ENCODE data around the gene ROR1. TPM values are rescaled to one million over a fixed set of nuclear protein-coding genes. Genes with fewer than 3 reads are reported as not detected.

Gene ROR1
- total RNA-seq, 1 donor from 2014 or later: 2.5 TPM

DNA sequence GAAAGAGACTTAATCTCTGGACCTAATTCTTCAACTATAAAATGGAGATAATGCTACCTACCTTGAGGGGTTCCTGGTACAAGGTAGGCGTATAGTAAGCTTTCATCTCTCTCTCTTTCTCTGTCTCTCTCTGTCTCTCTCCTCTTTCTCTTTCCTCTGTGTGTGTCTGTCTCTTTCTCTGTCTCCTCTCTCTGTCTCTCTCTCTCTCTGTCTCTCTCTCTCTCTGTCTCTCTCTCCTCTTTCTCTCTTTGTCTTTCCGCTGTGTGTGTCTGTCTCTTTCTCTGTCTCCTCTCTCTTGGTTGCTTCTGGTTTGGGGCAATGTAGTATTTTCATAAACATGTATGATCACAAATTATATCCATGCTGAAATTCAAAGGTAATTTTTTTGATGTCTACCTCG is 353.5 kb downstream of the ROR1 start:
- DNase-seq (ENCODE audit: low read depth, low spot score): no peak

DNA sequence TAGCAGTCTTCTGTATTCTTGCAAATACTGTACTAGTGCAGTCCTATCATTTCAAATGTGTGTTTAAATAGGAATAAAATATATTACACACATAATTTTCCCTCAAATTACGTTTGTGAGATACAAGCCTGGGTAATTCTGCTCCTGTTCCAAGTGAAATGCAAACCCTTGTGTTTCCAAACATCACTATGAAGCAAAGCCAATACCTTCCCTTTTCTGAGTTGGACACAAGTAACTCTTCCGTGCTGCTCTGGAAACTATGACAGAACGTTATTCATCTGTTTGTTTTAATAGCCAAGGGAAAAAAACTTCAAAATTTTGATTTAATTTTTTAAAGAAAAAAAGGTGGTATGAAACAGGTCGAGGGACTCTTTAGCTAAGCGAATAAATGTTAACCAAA is 355.9 kb downstream of the ROR1 start:
- DNase-seq (ENCODE audit: low read depth, low spot score): no peak

DNA sequence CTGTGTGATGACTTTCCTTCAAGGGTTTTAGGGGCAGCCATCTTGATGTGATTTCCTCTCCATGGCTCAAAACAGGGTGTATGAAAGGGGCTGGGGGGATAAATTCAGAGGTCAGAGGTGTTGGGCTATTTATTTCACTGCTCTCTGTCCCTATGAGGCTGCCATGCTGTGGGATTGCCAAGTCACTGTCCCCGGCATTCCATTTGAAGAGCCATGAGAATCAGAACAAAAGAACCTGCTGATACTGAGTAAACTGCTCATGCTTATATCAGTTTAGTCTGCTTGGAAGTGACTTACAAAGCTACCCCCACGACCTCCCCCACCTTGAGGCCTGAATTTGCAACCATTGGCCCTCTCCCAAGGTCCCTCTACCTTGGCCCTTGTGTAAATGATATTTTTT is 357.3 kb downstream of the ROR1 start:
- no peak for DNase-seq (ENCODE audit: low read depth, low spot score)

DNA sequence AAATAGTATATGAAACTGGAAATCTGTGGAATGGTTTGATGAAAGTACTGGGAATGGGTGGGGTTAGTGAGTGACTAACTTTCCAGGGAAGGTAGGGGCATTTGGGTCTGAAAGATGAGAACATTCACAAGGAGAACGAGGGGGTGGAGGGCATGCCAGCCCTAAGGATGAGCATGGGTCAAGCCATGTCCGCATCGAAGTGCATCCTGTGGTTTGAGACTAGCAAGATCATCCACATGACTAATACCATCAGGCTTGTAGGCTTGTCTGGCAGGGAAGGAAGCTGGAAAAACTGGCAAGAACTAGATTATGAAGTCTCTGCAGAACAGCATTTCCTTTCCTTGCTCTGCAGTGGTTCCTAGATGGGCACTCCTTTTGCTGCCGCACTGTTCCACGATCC is 359.2 kb downstream of the ROR1 start:
- peak; percentile 19 for DNase-seq (ENCODE audit: low read depth, low spot score)

DNA sequence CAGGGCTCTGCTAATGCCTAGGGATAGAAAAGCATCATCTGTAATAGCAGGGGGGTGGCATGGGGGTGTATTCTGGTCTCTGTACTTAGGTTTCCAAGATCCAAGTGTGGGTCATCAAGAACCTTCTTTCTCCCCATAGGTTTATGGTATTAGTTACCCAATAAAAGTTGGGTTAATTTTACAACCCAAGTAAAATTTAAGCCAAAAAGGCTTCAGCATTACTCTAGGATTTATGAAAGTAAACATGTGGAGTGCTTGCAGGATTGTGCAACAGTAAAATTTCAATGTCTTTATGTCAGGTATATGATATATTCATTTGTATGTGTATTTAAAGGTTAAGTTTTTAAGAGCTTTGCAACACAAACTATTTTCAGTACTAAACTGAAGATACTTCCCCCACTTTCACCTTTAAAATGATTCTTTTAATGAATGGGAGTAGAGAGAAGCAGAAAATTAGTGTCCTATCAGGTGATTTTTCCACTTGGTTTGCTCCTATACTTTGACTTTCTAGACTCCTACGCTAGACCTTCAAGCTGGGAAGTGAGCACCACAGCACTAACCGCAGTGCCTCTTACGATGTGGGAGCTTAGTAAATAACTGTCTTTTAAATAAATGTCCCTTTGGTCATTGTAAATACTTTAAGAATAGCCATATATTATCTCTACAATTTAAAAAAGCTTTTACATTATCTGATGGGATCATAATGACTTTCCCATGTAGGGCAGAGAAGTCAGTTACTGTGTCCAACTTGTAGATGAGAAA is 361.8 kb downstream of the ROR1 start:
- DNase-seq (ENCODE audit: low read depth, low spot score): no peak

DNA sequence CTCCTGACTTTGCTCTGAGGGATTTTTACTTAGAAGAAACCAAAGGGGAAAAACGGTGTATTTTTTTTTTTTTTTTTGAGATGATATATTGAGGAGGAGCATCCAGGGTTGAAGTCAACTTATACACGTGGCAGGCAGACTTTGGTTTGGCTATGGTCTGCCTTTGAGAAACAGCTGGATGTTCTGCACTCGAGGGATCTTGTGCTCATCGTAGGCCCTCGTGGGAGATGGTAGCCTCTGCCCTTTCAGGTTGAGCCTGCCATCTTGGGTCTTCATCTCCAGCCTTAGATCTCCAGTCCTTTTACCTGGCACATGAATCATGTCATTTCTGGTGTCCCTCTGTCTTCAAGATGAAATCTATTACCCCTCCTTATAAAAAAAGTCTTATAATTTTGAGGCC is 362.5 kb downstream of the ROR1 start:
- DNase-seq (ENCODE audit: low read depth, low spot score): no peak

DNA sequence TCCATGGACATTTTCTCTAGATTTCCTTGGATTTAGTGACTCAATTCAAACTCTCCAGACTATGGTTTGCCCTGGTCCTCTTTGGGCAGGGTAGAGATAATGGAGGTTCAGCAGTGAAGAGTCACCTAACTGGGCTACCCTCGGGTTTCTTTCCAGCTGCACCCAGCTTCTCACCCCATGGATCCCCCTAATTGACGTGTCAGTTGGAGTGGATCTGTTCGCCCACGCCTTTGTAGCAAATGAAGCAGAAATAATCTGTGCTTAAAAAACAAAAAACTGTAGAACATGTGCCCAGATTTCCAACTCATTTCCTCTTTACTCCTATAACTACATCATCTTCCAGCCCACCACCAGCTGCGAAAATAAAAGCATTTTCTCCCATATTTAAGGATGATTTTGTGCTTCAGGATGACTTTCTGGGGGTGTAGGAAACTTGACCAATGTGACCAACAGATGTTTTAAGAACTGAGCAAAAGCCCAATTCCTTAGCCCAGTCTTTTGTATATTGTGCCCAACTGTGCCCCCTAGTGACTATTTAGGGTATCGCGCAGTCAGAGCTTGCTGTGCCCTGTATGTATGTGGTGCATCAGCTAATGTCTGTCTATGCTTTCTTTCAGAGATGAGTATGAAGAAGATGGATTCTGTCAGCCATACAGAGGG is 363.1 kb downstream of the ROR1 start:
- peak; percentile 60 for DNase-seq (ENCODE audit: low read depth, low spot score)

DNA sequence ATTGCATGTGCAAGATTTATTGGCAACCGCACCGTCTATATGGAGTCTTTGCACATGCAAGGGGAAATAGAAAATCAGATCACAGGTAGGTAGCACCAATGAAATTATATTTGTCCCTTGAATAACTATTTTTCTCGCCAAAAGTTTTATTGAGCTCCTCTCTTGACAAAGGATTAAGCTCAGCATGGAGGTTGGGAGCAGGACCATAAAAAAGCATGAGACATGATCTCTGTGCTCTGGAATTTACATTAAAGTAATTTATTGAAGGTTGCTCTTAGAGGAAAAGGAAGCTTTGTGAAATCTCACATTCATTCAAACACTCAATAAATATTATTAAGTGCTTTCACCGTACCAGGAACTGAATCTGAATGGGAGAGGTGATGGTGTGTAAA is 363.6 kb downstream of the ROR1 start:
- DNase-seq (ENCODE audit: low read depth, low spot score): no peak

DNA sequence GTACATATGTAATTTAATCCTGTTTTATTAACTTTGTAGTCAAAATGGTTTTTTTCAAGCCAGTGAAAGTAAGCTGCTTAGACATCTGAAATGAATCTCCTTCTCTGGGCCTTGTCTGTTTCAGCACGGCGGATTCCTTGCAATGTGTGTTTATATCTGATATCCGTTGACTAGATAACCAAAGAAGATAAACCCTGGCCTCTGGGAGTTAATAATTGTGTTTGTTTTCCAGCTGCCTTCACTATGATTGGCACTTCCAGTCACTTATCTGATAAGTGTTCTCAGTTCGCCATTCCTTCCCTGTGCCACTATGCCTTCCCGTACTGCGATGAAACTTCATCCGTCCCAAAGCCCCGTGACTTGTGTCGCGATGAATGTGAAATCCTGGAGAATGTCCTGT is 366.1 kb downstream of the ROR1 start:
- no peak for DNase-seq (ENCODE audit: low read depth, low spot score)

DNA sequence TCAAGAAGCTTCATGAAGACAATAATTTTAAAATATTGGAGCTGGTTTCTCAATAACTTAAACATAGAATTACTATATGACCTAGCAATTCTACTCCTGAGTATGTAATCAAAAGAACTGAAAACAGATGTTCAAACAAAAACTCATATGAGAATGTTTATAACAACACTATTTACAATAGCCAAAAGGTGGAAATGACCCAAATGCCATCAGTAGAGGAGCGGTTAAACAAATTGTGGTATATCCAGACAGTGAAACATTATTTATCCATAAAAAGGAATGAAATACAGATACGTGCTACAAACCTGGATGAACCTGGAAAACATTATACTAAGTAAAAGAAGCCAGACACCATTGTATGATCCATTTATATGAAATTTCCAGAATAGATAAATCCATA is 366.8 kb downstream of the ROR1 start:
- DNase-seq (ENCODE audit: low read depth, low spot score): no peak

DNA sequence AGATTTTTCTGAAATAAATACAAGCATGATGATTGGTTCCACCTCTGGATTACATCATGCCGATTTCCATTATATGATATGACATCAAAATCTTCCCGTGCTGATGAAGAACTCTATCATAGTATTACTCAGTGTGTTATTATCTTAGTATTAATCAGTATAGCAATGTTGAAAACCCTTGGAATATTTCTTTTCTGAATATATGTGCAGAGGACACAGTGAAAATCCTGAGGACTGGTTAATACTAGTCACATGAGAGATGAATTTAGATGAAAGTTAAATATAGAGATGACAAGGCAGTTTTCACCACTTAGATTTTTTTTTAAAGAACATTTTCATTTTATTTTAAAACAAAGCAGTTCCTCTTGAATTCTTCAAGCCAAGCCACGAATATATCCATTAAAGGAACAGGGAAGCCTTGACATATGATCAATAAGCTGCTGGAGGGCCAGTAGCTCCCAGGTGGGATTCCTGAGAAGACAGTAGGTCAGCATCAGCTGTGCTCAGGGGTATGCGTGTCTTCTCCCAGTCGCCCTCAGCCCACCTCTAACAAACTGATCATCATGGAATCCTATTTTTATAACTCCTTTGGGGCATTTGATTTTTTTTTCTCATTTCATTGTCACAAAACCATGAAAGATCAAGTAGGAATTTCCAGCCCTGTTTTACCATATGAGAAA is 373.4 kb downstream of the ROR1 start:
- DNase-seq (ENCODE audit: low read depth, low spot score): no peak

DNA sequence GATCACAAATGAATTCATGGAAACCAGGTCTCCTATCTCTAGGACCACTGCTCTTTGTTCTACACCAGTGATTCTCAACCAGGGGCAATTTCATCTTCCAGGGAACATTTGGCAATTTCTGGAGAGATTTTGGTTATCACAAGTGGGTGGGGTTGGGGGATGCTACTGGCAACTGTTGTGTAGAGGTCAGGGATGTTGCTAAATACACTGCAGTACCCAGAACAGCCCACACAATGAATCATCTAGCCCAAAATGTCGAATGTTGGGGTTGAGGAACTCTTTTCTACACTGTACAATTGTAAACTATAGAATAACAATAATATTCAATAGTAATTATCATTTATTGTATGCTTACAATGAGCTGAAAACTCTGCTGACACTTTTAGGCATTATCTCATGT is 373.9 kb downstream of the ROR1 start:
- DNase-seq (ENCODE audit: low read depth, low spot score): no peak

DNA sequence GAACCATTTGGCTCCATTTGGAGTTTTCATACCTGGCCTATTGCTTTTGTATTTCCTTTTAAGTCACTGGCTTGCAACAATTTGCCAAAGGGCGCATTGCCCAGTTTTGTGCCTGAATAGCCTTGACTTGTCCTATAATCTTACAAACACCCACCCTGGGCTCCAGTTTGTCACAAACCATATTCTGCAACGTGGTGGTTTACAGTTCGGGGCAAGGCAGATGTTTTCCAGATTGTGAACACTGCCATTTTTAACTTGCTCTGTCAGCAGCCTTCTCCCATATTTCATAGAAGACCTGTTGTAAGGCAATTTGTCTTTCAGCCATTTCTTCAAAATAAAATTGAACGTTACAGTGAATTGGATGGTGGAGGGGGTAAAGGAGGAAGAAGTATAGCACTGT is 376.4 kb downstream of the ROR1 start:
- no peak for DNase-seq (ENCODE audit: low read depth, low spot score)

DNA sequence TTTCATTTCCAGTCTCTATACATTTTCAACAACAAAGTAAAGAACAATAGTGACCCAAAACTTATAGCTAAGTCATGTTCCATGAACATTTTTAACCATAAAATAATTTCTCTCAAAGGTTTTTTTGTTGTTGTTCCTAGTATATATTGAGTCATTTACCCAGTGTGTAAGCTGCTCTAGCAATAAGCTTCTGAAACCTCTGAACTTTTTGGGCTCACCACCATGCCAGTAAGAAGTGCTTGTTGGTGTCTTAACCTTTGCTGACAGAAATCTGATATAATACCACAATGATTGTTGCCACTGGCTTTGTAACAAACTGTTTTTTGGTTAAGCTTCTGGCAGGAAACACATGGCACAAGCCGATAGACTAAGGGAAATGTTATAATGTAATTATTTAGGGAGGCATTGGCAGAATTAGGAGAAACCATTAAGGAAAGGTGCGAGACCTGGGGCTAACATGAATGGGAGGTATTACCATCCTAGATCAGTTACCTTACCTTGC is 377.0 kb downstream of the ROR1 start:
- DNase-seq (ENCODE audit: low read depth, low spot score): no peak

DNA sequence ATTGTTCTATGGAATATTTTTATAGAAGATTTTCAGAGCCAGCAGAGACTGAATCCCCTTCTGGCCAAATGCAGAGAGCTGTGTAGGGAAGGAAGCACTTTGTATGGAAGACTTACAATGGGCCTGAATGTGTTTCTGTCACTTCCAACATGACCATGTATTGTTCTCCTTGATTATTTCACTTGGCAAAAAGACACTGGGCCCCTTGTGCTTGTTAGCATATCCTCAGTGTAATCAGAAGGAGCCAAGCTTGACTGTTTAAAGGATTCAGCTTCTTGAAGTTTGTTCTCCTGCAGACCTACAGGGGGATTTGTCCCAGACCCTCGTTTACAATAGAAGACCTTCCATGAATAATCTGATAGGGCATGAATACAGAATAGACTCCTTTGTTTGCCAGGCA is 381.5 kb downstream of the ROR1 start:
- DNase-seq (ENCODE audit: low read depth, low spot score): no peak

DNA sequence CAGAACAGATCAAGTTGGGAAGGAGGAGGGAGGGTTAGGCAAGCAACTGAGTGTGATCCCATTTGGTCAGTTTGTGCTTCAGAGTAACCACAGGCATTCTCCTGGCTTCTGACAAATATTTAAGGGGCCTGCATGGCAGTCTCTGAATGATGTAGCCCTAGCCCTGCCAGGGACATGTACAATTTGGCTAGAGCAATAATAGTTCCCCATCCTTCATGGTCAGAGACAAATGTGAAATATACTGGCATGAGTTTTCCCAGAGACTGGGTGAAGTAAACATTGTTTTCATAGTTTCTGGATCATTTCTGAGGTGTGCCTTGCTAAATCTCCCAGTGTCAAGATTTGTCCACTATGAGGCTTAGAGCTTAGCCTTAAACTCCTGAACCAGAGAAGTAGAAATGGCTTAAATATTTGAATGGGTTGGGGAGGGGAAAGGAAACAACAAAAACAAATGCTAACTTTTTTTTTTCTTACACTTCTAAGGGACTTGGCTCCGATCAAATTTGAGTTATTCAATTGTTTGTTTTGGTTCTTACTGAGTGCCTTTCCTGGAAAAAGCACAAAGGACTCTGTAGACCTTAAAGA is 387.6 kb downstream of the ROR1 start:
- no peak for DNase-seq (ENCODE audit: low read depth, low spot score)

DNA sequence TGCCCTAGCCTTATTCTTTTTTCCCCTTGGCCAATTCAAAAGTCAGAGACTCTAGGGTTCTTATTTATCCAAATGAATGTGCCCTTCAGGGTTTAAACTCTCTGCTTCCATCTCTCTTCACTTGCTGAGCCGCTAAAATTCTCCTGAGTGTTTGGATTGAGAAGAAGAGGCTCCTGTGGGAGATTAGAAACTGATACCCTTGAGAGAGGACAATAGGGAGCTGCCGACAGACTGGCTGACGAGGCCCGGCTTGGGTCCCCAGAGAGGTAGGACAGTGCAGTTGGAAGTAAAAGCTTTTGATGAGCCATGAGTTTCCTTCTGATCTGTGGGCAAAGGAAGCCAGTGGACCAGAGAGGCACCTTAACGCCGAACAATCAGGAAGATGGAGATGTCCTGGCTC is 388.3 kb downstream of the ROR1 start:
- no peak for DNase-seq (ENCODE audit: low read depth, low spot score)

DNA sequence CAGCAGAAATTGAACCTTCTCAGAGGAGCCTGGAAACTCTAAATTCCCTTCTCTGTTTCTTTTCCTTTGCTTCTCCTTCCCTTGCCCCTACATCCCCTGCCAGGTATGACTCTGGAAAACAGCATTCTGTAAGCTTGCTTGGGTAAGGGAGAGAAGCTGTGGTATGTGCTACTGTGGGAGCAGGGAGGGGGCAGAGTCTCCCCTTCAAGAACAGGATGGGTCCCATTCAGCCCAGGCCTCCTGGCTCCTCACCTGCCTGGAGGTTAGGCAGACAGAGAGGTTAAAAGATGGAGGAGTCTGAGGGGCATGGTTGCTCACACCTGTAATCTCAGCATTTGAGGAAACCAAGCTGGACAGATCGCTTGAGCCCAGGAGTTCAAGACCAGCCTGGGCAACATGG is 389.0 kb downstream of the ROR1 start:
- DNase-seq (ENCODE audit: low read depth, low spot score): no peak

DNA sequence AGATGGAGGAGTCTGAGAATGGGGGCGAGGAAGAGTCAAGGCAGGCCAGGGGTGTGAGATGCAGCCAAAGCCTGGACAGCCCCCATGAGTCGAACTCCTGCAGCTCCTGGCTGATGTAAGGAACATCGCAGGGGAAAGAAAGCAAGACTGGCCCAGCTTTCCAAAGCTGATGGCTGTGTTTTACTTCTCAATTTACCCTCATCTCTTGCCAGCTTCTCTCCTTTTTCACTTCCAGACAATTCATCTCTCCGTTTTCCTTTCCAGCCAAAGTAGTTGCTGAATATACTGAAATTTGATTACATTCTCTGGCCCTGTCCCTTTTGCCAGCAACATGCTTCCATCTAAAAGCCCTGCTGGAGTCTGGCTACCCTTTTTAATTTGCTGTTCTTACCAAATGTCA is 389.6 kb downstream of the ROR1 start:
- DNase-seq (ENCODE audit: low read depth, low spot score): no peak

DNA sequence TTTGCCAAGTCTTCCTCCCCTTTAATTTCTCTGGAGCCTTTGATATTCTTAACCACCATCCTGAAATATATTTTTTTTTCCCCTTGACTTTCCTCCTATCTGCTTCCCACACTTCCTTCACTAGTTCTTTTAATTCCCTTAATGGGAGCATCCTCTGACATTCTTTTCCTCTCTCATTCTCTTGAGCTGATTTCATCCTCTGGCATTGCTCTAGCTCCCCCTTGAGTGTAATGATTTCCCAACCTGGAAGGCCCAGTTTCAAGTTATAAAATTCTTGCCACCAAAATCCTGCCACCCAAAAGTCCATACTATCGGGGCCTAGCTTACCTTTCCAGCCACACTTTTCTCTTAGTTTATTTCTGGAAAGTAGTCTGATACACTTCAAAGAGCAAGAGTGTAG is 390.2 kb downstream of the ROR1 start:
- no peak for DNase-seq (ENCODE audit: low read depth, low spot score)

DNA sequence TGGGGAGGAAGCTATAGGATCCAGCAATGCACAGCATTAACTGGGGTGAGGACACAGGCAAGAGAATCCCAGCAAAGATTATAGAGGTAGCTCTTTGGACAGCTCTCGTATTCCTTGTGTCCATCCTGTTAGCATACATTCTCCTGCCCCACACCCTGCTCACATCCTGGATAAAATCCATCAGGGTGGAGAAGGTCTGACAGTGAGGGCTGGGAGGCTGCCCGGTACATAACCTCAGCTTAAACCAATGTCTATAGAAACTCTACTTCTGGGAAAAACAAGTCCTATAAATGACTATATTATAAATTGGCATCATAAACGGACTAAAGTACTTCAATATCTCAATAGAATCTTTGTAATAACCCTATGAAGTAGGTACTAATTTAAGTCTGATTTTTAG is 392.8 kb downstream of the ROR1 start:
- DNase-seq (ENCODE audit: low read depth, low spot score): no peak

DNA sequence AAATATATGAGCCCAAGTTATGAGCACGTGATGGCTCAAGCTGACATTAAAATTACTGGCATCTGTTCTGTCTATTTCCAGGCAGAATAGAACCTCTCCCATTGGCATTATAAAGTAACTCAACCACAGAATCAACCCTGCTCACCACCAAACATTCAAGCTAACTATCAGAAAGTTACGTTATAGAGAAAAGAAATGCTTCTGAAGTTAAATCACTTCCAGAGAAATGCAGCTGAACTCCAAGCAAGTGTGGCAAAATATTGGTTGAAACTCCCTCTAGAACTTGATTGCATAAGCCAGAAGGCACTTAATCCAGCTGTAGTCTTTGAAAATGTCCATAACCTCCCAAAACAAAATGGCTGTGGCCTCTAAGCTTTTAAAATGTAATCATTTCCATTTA is 393.4 kb downstream of the ROR1 start:
- no peak for DNase-seq (ENCODE audit: low read depth, low spot score)
